GM18511 (cell line): Measurements from ENCODE around the gene MYO1E.
"Not testable (repeated sequence)": the region's sequence is repeated elsewhere in the genome, so short reads cannot be mapped to it uniquely, and the experiment has no call there.

Experiments
- ATAC-seq: cut with Tn5 transposase; IDR thresholded peaks from one replicate; pipeline ENCODE4 v1.9.1; 2021; ENCODE audit warnings: mild to moderate bottlenecking, moderate library complexity; ENCODE audit not compliant: unreplicated experiment

MYO1E gene

GRCh38 chr15:59295261-59296001 lies 77.2 kb downstream of the MYO1E start:
- ATAC-seq, result no peak

GRCh38 chr15:59294574-59295260 lies 78.0 kb downstream of the MYO1E start:
- ATAC-seq, result no peak

- no peak for ATAC-seq
These were observed 80.1 kb downstream of the MYO1E start for GRCh38 chr15:59292442-59293151.

GRCh38 chr15:59291213-59291549 lies 81.5 kb downstream of the MYO1E start:
- no peak for ATAC-seq

- ATAC-seq, result no peak
These were observed 82.1 kb downstream of the MYO1E start for GRCh38 chr15:59290295-59291212.

- no peak for ATAC-seq
These were observed 83.1 kb downstream of the MYO1E start for GRCh38 chr15:59289574-59289973.

- ATAC-seq, result no peak
These were observed 88.8 kb downstream of the MYO1E start for GRCh38 chr15:59283717-59284391.

- ATAC-seq, result no peak
These were observed 89.9 kb downstream of the MYO1E start for GRCh38 chr15:59282515-59283337.

- ATAC-seq, result no peak
These were observed 91.0 kb downstream of the MYO1E start for GRCh38 chr15:59281699-59282098.

- ATAC-seq, result no peak
These were observed 91.8 kb downstream of the MYO1E start for GRCh38 chr15:59280855-59281254.

- not testable (repeated sequence) for ATAC-seq
These were observed 92.4 kb downstream of the MYO1E start for GRCh38 chr15:59280292-59280691.

- no peak for ATAC-seq
These were observed 93.6 kb downstream of the MYO1E start for GRCh38 chr15:59279023-59279422.

- no peak for ATAC-seq
These were observed 94.6 kb downstream of the MYO1E start for GRCh38 chr15:59278120-59278519.

GRCh38 chr15:59276225-59277178 lies 96.2 kb downstream of the MYO1E start:
- no peak for ATAC-seq

- no peak for ATAC-seq
These were observed 98.3 kb downstream of the MYO1E start for GRCh38 chr15:59274126-59274970.

GRCh38 chr15:59273234-59273633 lies 99.4 kb downstream of the MYO1E start:
- no peak for ATAC-seq

GRCh38 chr15:59271595-59272201 lies 101.0 kb downstream of the MYO1E start:
- no peak for ATAC-seq
